ENCODE data around the gene CREBRF. TPM values are rescaled to one million over a fixed set of nuclear protein-coding genes. Genes with fewer than 3 reads are reported as not detected.

The CREBRF gene
- total and polyA plus RNA-seq, 9 of the 15 experiments (the other 6 are each of a cell fraction or from before 2014, with no cell fraction given) = 1.1 to 4.9 (median 2.9) TPM

GRCh38 chr5:173078878-173079277 is 22.7 kb downstream of the CREBRF start (continued):
- no peak for TF ChIP-seq HOMEZ (CRISPR knock-in tag; IDR thresholded peaks at IDR 0.05)
- TF ChIP-seq NFATC3 (IDR thresholded peaks at IDR 0.05) = no peak
- TF ChIP-seq ZBTB17 (CRISPR knock-in tag; IDR thresholded peaks at IDR 0.05) = no peak
- TF ChIP-seq KDM4B (IDR thresholded peaks at IDR 0.05; ENCODE audit: borderline replicate concordance in 2 of 2, low read depth in 1 of 2) = no peak
- TF ChIP-seq NUFIP1 (IDR thresholded peaks at IDR 0.05; ENCODE audit: partially characterized antibody) = no peak

- Histone ChIP-seq H3K4me3 (no peak overlapping the region), H3K79me2 (ENCODE audit: control insufficient read depth, insufficient read depth, low read length) (no peaks in the 10 kb centered on the region), H3K4me2 (ENCODE audit: insufficient read depth, low read length) (no peak overlapping the region), H3K4me1 (replicated peaks in 1 of 2; ENCODE audit: control insufficient read depth in 2 of 2, insufficient read depth in 2 of 2, low read length in 2 of 2) (0 out of 5 replicates have a peak, but pooled peaks cover 0 to 5% of the 10 kb centered on the region in 2 experiments), H3K9me3 (replicated peaks; ENCODE audit: control insufficient read depth, insufficient read depth, low read depth, low read length) (no peaks in the 10 kb centered on the region), H4K20me1 (replicated peaks; ENCODE audit: control insufficient read depth, insufficient read depth, low read length) (no peaks in the 10 kb centered on the region), H3K36me3 (ENCODE audit: control insufficient read depth, insufficient read depth, low read length) (peaks cover 6% of the 10 kb centered on the region; the same call in 1 of the 3 replicates), H3K9ac (ENCODE audit: insufficient read depth in 1 of 2, low read depth in 2 of 2, low read length in 2 of 2) (no peak overlapping the region), H3K27ac (ENCODE audit: extremely low read depth, low read depth, low read length) (no peak overlapping the region), H3K27me3 (ENCODE audit: control insufficient read depth in 2 of 2, insufficient read depth in 2 of 2, low read length in 2 of 2) (no peaks in the 10 kb centered on the region), H2AFZ (ENCODE audit: low read depth, low read length) (no peak overlapping the region), H3K9me1 (ENCODE audit: control insufficient read depth, insufficient read depth, low read length) (no peaks in the 10 kb centered on the region)
- POLR2A ChIA-PET = no interaction called here
- 0% methylated on average over 1 of the region's 1 CpG for WGBS (ENCODE audit: insufficient coverage, low coverage, missing lambda C conversion rate)
- no peak for FAIRE-seq
- intact Hi-C loops (cut with micrococcal nuclease) = no loop called here
- no TSS peak for BruUV-seq (replicated peaks)
- ATAC-seq = no peak
- DNase-seq (ENCODE audit: extremely low read depth in 1 of 4, low spot score in 3 of 4) = no peak
- CTCF ChIA-PET (ENCODE audit: low intra/inter-chr PET ratio) = no interaction called here
- in situ Hi-C loops (cut with MboI) = no loop called here
- TF ChIP-seq ZNF764 (CRISPR knock-in tag; IDR thresholded peaks at IDR 0.05; ENCODE audit: low read depth) (no peak), ZNF77 (CRISPR knock-in tag; IDR thresholded peaks at IDR 0.05) (no peak), TAF1 (IDR thresholded peaks at IDR 0.05; ENCODE audit: control insufficient read depth, extremely low read depth, insufficient read depth, low read length, severe bottlenecking) (no peak), SREBF1 (IDR thresholded peaks at IDR 0.05; ENCODE audit: borderline replicate concordance, low read depth, low read length) (no peak), ZNF407 (IDR thresholded peaks at IDR 0.05; ENCODE audit: low read depth) (no peak), CBX3 (IDR thresholded peaks at IDR 0.05; ENCODE audit: borderline replicate concordance in 1 of 2, low read length in 2 of 2) (no peak), MEF2A (IDR thresholded peaks at IDR 0.05; ENCODE audit: control insufficient read depth, low read depth, low read length) (no peak)
These were observed 33.4 kb downstream of the CREBRF start for GRCh38 chr5:173089581-173089980.
